Left renal cortex interstitium (tissue), 4 donors: ENCODE results near the gene WWOX. TPM values are rescaled to one million over a fixed set of nuclear protein-coding genes. Genes with fewer than 3 reads are reported as not detected.
"Not testable (repeated sequence)": the region's sequence is repeated elsewhere in the genome, so short reads cannot be mapped to it uniquely, and the experiment has no call there.

Experiments
- DNase-seq, 4 donors: peaks; one replicate each; pipeline ENCODE4 v3.0.0-alpha.2; 2013; ENCODE audit warnings: low read depth in 4 of 4, low spot score in 2 of 4, missing footprints in 1 of 4
- polyA plus RNA-seq, 4 donors: library from polyadenylated mRNA; unstranded; fragments of 120-200 nt; gene quantifications; one replicate each; pipeline ENCODE4 v1.2.1, GENCODE V29; 2013; ENCODE audit not compliant: insufficient read length in 4 of 4

The WWOX gene
- polyA plus RNA-seq, 4 donors: 32.7 to 42.3 (median 37.2) TPM

DNA sequence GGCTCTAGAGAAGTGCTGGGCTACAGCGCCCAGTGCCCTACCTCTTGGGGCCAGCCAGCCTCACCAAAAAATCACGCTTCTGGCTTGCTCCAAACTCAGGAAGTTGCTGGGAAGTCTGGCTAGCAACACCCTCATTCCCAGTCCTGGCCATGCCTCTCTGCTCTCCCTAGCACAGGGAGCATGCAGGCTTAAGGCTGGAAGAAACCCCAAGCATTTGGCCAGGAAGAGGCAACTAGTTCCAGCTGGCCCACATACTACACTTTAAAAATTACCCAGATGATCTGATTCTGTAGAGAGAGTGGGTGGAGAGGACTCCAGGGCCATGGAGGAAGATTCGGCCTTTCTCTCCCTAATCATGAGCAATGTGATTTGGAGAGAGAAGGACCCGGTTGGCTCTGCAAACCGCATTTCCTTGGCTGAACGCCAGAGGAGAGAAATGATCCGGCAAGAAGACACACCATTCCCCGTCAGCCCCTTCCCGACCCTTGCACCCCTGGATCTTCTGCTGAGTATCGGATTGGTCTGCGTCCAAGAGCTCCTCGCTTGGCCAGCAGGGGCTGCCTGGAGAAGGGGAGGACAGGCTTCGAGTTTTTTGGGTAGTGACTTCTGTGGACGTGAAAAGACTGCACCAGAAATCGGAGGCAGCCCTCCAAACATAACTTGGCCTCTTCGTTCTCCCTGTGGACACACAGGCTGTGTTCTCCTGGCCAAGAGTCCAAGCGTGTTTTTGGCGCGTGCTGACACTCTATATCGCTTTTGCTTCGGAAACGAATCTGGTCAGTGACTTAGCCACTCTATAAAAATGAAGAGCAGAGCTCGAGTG is 406.3 kb downstream of the WWOX start:
- no peak for DNase-seq

DNA sequence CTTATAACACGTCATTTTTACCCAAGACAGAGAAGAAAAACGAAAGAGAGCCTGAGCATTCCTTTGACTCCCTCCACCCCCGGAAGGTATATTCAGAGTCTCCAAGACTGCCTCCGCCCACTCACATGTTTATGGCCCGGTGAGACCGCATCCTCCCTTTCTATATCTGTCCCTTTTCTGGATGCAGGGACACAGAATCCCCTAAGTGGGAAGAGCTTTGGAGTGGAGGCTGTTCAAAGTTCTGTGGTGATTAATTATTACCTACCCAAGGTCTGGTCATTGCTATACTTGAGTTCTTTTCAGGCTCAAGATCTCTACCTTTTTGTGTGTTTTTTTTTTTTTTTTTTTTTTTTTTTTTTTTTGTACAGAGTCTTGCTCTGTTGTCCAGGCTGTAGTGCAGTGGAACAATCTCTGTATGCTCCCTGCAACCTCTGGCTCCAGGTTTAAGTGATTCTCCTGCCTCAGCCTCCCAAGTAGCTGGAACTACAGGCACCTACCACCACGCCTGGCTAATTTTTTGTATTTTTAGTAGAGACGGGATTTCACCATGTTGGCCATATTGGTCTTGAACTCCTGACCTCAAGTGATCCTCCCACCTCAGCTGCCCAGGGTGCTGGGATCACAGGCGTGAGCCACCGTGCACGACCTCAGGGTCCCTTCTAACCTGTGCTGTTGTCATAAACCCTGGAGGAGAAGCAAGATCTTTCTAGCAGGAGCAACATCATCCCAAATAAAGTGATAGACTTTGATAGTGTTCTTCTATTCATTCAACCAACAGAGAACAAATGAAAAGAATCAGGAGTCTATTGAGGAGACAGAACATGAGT is 407.1 kb downstream of the WWOX start:
- DNase-seq: no peak

GRCh38 chr16:78507576-78507975 is 408.1 kb downstream of the WWOX start:
- DNase-seq: no peak

GRCh38 chr16:78509965-78510364 is 410.5 kb downstream of the WWOX start:
- DNase-seq: no peak

- DNase-seq: no peak
Measured at GRCh38 chr16:78510496-78510895, 411.0 kb downstream of the WWOX start.

GRCh38 chr16:78513838-78514237 is 414.4 kb downstream of the WWOX start:
- DNase-seq: no peak

DNA sequence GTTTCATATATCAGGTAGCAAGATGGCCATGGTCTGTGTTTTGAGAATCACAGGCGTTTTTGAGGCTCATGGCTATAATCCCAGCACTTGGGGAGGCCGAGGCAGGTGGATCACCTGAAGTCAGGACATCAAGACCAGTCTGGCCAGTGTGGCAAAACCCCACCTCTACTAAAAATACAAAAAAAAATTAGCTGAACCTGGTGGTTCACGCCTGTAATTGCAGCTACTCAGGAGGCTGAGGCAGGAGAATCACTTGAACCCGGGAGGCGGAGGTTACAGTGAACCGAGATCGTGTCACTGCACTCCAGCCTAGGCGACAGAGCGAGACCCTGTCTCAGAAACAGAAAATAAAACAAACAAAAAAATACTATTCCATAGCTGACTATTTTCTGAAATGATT is 415.4 kb downstream of the WWOX start:
- DNase-seq: not testable (repeated sequence)

DNA sequence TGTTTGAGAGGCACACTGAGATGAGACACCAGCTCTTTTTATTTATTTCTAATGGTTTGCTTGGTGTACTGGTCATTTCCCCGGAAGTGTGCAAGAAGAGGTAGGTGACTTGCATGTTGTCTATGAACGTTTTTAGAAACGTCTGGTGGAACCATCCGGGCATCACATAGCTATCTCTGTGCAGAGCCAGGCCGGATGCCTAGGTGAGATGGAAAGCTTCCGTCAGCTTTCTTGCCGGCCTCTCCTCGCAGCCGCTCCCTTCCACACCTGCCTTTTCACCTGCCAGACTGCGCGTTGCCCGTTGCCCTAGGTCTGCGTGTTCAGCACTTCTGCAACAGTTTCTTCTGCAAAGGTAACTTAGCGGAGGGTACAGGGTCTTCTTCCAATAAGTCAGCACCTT is 416.0 kb downstream of the WWOX start:
- DNase-seq: no peak

DNA sequence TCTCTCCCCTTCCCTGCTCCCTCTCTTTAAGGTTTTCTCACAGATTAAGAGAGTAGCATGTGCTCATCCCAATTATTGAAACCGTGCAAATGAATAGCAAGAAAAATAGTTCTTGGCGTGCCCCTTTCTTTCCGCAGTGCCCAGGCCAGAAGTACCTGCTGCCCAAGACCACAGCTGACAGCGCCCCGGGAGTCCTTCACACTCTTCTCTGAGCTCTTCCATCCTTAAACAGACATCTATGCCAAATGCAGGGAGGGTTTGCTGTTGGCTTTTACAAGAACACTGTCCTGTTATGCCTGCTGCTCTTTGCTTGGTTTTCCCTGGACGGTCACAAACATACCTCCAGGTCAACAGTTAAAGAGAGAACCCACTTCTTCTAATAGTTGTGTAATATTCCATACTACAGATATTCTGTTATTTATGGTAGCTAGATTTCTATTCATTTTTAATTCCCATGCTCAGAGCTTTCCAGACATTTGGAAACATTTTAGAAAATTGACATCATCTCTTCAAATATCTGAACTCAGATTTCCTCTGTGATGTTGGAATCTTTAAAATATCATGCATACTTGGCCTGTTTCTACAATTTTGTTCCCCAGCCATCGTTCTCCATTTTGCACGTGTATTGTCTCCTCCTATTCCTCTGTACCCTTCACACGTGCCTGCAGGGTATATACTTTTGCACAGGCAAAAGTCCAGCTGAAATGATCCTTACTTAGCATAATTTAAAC is 416.7 kb downstream of the WWOX start:
- DNase-seq: no peak

GRCh38 chr16:78519896-78520295 is 420.4 kb downstream of the WWOX start:
- DNase-seq: no peak

- DNase-seq: no peak
Measured at GRCh38 chr16:78520470-78520869, 421.0 kb downstream of the WWOX start.

DNA sequence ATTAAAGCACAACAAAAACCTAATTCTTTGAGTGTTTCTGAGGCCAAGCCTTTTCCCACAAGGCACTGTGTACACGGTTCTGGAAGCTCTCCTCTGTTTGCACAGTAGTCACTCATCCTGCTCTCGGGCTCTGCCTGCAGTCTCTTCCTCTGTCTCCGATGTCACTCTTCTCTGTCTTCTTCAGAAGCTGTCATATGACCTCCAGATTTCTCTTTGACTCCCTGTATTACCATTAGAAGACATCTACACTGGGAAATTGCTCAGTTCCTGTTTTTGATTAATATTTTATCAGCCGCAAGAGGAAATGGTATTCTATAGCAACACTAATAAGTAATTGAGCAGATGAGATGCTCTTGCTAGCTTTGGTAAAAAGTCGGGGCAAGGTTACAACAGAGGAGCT is 422.9 kb downstream of the WWOX start:
- DNase-seq: no peak

DNA sequence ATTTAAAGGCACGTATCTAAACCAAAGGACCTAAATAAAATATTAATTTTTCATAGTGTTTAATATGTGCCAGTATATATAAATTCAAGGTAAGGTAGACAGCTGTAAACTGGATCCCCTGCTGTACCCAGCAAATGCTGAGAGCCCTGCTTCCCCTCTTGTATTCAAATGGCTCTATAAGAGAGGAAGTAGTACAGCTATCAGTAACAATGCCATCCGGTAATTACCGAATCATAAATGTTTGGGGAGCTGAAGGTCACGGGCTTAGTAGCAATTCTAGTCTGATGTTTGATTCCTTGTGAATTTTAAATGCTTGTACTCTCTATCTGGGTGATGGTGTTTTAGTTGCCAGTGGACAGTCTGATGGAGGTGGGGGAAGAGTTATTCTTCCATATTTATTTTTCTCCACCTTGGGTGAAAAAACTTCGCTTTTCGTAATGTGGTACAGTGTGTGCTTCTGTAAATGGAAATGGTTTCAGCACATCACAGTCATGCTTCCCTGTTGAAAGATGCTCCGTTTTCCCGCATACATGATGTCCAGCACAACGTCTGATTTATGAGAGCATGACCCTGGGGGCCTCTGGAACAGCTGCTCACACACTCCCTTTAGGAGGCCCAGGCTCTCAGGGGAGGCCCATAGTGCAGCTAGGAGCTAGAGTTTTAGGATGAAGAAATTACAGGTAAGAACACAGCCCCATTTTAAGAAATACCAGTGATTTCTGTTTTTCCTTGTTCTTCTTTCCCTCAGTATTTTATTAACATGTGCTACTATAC is 423.9 kb downstream of the WWOX start:
- no peak for DNase-seq

DNA sequence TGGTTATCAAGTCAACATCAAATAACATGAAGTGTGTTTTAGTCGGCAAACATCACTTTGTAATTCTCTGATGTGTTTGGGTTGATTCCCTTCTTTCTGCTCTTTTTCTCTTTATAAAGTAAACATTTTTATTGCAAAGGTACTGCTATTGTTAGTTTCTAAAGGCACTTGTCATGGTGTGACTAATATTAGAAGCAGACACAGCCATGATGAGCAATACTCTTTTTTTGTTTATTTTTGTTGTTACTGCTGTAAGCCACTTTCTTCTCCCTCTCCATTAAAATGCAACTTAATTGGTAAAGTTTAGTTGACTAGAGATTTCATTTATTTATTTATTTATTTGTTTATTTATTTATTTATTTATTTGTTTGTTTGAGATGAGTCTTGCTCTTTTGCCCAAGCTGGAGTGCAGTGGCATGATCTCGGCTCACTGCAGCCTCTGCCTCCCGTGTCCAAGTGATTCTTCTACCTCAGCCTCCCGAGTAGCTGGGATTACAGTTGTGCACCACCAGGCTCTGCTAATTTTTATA is 424.7 kb downstream of the WWOX start:
- no peak for DNase-seq

GRCh38 chr16:78528265-78528664 is 428.8 kb downstream of the WWOX start:
- no peak for DNase-seq

DNA sequence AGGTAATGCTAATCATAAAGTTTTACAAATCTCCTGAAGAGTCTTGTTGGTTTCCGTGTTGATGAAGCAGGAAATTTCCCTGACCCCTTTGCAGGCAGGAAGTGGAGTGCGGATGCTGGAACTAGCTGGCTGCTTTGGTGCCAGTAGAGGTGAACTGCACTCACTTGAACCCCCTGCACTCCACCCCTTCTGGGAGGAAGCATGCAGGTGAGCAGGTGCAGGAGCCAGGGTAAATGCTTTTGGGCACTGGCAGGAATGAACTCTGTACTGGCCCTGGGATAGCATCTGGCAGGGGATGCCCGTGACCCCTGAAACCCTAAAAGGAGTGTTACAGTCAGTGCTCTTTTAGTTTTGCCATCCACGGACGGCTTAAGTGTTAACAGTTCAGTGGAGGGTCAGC is 430.4 kb downstream of the WWOX start:
- no peak for DNase-seq

GRCh38 chr16:78530283-78530682 is 430.8 kb downstream of the WWOX start:
- no peak for DNase-seq

DNA sequence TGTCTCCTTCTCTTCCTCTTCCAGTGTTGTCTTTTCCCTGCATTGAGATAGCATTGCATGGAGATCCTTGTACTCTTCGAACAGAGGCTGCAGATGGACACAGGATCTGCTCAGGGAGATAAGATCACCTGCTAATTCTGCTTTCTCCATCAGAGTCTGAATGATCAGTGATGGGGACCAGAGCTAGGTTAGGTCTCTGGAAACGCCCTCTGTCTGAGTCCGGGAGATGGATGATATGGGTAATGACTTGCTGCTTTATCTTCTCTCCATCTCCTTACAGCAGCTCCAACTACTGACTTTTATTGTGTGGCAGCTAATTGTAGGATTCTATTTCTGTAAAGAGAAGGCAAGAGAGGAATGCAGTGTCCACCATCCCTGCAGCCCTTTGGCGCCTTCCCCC is 435.6 kb downstream of the WWOX start:
- no peak for DNase-seq

DNA sequence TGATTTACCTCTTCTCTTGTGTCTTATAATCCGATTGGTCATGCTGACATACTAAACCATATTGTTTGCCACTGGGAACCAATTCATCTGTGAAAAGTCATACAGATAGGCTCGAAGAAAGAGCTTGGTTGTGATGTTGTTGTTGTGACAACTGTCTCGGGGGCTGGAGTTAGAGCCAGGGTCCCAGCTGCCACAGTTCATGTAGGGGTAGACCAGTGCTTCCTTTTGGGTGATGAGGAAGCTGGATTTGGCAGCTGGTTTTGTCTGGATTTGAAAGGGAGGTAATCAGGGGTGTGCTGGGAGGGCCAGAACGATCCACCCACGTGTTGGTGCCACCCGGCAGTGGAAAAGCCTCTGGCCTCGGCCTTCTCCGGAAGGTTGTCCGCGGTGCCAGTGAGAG is 438.1 kb downstream of the WWOX start:
- DNase-seq: no peak

GRCh38 chr16:78538292-78538691 is 438.8 kb downstream of the WWOX start:
- no peak for DNase-seq
